Left lung (tissue), 10 donors: ENCODE data around the gene ST8SIA2. TPM values are rescaled to one million over a fixed set of nuclear protein-coding genes. Genes with fewer than 3 reads are reported as not detected.

ENCODE experiments used
- ATAC-seq: fragments of 200-7000 bp; cut with Tn5 transposase; one replicate; pipeline ENCODE4 v1.9.1; 2020; ENCODE audit warnings: moderate library complexity
- DNase-seq, 4 donors: peaks; one replicate each; pipeline ENCODE4 v3.0.0-alpha.2; 2013 to 2020
- H3K27ac ChIP-seq, 2 donors: fragments of 200-600 bp; sonication (generic) in 1 of 2; one replicate each; pipeline versions ENCODE4 v1.5.0 to v1.8.0; 2020 to 2021
- H3K27me3 ChIP-seq, 2 donors: fragments of 200-600 bp; sonication (generic) in 1 of 2; one replicate each; pipeline versions ENCODE4 v1.5.0 to v1.8.0; 2020 to 2021
- H3K36me3 ChIP-seq, 2 donors: fragments of 200-600 bp; sonication (generic) in 1 of 2; one replicate each; pipeline versions ENCODE4 v1.5.0 to v1.8.0; 2020 to 2021
- H3K4me1 ChIP-seq, 2 donors: fragments of 200-600 bp; one replicate each; pipeline ENCODE4 v1.8.0; 2021
- H3K4me3 ChIP-seq, 2 donors: fragments of 200-600 bp; sonication (generic) in 1 of 2; one replicate each; pipeline versions ENCODE4 v1.5.0 to v1.8.0; 2020 to 2021; ENCODE audit warnings: mild to moderate bottlenecking in 1 of 2
- H3K9me3 ChIP-seq, 2 donors: fragments of 200-600 bp; sonication (generic) in 1 of 2; one replicate each; pipeline versions ENCODE4 v1.5.0 to v1.8.0; 2020 to 2021
- CTCF ChIP-seq, 2 donors: fragments of 200-600 bp; sonication (generic) in 1 of 2; IDR thresholded peaks; one replicate each; pipeline versions ENCODE4 v1.5.0 to v1.8.0; 2021; ENCODE audit warnings: antibody characterized with exemption in 2 of 2
- intact Hi-C, 2 donors: fragments of 100-400 bp; cut with DNase I; formaldehyde crosslinking; loops; one replicate each; pipeline versions ENCODE4 v1.11.2 to v1.14.2; 2022
- polyA plus RNA-seq, 6 donors: library from polyadenylated mRNA; unstranded; fragments of 120-200 nt; gene quantifications; one replicate each; pipeline ENCODE4 v1.2.1, GENCODE V29; 2013; ENCODE audit not compliant: insufficient read length in 6 of 6
- total RNA-seq, 2 donors: library from RNA; stranded (reverse); fragmentation: NEBNext Ultra II Directional; extraction: Animal tissue kit (Norgen Biotek cat#: 25700); gene quantifications; one replicate each; pipeline ENCODE4 v1.2.1, GENCODE V29; 2021
- donor health status: DM: no; HTN: yes; CAD: no.
- donor health status: DM: no; HTN: no; CAD: no.

ST8SIA2 gene
- total and polyA plus RNA-seq, 8 donors, result 0.50 to 6.1 (median 4.7) TPM; not detected in 1

GRCh38 chr15:92375057-92375456, 18.6 kb upstream of the ST8SIA2 start:
- DNase-seq (no peak), ATAC-seq (no peak)
- no peaks in the 10 kb centered on the region for H3K4me1 ChIP-seq
- H3K36me3 ChIP-seq, result no peaks in the 10 kb centered on the region
- no peak overlapping the region for H3K4me3 ChIP-seq
- intact Hi-C loops, result no loop called here
- no peak overlapping the region for H3K27ac ChIP-seq
- H3K27me3 ChIP-seq, result peaks cover 0 to 12% of the 10 kb centered on the region in 2 donors
- peaks cover 0 to 2% of the 10 kb centered on the region in 2 donors for H3K9me3 ChIP-seq
- no peak for TF ChIP-seq CTCF (IDR thresholded peaks at IDR 0.05)

GRCh38 chr15:92376109-92376508, 17.6 kb upstream of the ST8SIA2 start:
- H3K4me1 ChIP-seq, result no peaks in the 10 kb centered on the region
- H3K27ac ChIP-seq, result no peak overlapping the region
- H3K4me3 ChIP-seq, result no peak overlapping the region
- TF ChIP-seq CTCF (IDR thresholded peaks at IDR 0.05), result no peak
- H3K27me3 ChIP-seq, result peaks cover 0 to 12% of the 10 kb centered on the region in 2 donors
- peaks cover 0 to 2% of the 10 kb centered on the region in 2 donors for H3K9me3 ChIP-seq
- no peaks in the 10 kb centered on the region for H3K36me3 ChIP-seq
- no peak for ATAC-seq
- no peak for DNase-seq
- intact Hi-C loops, result no loop called here

- Histone ChIP-seq H3K4me1 (no peaks in the 10 kb centered on the region), H3K4me3 (no peak overlapping the region), H3K36me3 (no peaks in the 10 kb centered on the region), H3K27ac (no peak overlapping the region), H3K9me3 (peaks cover 0 to 2% of the 10 kb centered on the region in 2 donors), H3K27me3 (peaks cover 0 to 8% of the 10 kb centered on the region in 2 donors)
- no peak for TF ChIP-seq CTCF (IDR thresholded peaks at IDR 0.05)
- no peak for DNase-seq
- no peak for ATAC-seq
- intact Hi-C loops, result no loop called here
These were observed 16.4 kb upstream of the ST8SIA2 start for GRCh38 chr15:92377083-92377789.

GRCh38 chr15:92383519-92384324, 10.0 kb upstream of the ST8SIA2 start:
- intact Hi-C loops, result no loop called here
- Histone ChIP-seq H3K4me3 (no peak overlapping the region), H3K36me3 (no peaks in the 10 kb centered on the region), H3K27ac (no peak overlapping the region), H3K4me1 (no peaks in the 10 kb centered on the region), H3K27me3 (peaks cover 0 to 46% of the 10 kb centered on the region in 2 donors), H3K9me3 (peaks cover 0 to 2% of the 10 kb centered on the region in 2 donors)
- TF ChIP-seq CTCF (IDR thresholded peaks at IDR 0.05), result peak; percentile 16 to 29
- ATAC-seq (peak; percentile 62), DNase-seq (no peak)

- Histone ChIP-seq H3K4me3 (no peak overlapping the region), H3K9me3 (peaks cover 0 to 1% of the 10 kb centered on the region in 2 donors)
- intact Hi-C loops, result no loop called here
These were observed 9.3 kb upstream of the ST8SIA2 start for GRCh38 chr15:92384381-92384780.

More at GRCh38 chr15:92384381-92384780, 9.3 kb upstream of the ST8SIA2 start:
- H3K27ac ChIP-seq, result no peak overlapping the region
- peaks cover 0 to 52% of the 10 kb centered on the region in 2 donors for H3K27me3 ChIP-seq
- no peaks in the 10 kb centered on the region for H3K4me1 ChIP-seq
- no peaks in the 10 kb centered on the region for H3K36me3 ChIP-seq
- TF ChIP-seq CTCF (IDR thresholded peaks at IDR 0.05), result no peak
- DNase-seq (no peak), ATAC-seq (no peak)
